Femur (tissue), 1 donor: ENCODE measurements around the gene PTCH2.
"Not testable (repeated sequence)": the region's sequence is repeated elsewhere in the genome, so short reads cannot be mapped to it uniquely, and the experiment has no call there.

Source experiments
- DNase-seq: peaks from one replicate; pipeline ENCODE4 v3.0.0-alpha.2; 2017

Gene PTCH2

DNA sequence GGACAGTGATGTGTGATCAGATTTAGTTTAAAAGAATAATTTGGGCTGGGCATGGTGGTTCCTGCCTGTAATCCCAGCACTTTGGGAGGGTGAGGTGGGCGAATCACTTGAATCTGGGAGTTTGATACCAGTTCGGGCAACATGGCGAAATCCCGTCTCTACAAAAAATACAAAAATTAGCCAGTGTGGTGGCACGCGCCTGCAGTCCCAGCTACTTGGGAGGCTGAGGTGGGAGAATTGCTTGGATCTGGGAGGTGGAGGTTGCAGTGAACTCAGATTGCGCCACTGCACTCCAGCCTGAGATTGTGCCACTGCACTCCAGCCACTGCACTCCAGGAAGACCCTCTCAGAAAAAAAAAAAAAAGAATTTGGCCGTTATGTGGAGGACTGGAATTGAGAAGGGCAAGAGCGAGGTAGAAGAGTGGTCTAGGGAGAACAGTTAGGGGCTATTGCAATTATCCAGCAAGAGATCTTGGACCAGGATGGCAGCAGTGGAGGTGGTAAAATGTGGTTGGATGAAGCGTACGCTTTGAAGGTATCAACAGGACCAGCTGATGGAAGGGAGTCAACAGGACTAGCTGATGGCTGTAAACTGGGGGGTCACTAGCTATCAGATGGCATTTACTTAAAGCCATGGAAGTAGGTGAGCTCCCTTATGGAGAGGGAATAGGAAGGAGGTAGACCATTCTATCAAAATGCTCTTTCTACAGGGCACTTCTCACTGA lies 25.1 kb downstream of the PTCH2 start:
- DNase-seq, result no peak

- DNase-seq, result no peak
These were observed 25.7 kb downstream of the PTCH2 start for GRCh38 chr1:44817307-44817706.

GRCh38 chr1:44815926-44816325 lies 27.1 kb downstream of the PTCH2 start:
- DNase-seq, result not testable (repeated sequence)

DNA sequence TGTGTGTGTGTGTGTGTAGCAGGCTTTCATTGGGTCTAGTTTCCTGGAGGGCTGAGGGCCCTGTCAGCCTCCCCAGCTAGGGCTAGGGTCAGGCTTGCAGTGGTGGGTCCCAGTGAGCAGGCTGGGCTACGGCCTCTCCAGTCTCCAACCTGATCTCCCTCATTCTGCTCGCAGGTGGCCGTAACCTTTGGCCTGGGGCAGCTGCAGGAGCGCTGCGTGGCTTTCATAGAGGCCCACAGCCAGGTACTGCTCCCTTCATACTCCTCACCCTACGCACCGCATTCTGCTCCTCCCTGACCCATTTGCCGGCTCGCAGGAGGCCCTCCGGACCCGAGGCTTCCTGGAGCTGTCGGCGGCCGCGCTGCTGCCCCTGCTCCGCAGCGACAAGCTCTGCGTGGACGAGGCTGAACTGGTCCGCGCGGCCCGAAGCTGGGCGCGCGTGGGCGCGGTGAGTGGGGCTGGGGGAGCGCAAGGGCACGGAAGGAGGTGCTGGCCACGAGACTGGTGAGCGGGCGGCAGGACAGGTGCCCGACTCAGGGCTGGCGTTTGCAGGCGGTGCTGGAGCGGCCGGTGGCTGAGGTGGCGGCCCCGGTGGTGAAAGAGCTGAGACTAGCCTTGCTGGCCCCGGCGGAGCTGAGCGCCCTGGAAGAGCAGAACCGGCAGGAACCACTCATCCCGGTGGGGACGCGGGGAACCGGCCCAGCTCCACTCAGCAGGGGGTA lies 30.1 kb downstream of the PTCH2 start:
- peak; percentile 41 for DNase-seq

GRCh38 chr1:44811234-44811633 lies 31.8 kb downstream of the PTCH2 start:
- no peak for DNase-seq

DNA sequence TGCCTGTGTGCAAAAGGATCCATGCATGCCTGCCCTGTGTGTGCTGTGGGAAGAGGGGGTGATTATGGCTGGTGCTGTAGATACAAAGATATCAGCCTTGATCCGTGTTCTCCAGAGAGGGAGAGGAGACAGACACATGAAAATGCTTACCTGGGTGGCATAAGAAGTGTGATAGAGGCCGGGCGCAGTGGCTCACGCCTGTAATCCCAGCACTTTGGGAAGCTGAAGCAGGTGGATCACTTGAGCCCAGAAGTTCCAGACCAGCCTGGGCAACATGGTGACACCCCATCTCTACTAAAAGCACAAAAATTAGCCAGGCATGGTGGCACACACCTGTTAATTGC lies 32.3 kb downstream of the PTCH2 start:
- DNase-seq, result not testable (repeated sequence)

- DNase-seq, result peak; percentile 56
These were observed 32.8 kb downstream of the PTCH2 start for GRCh38 chr1:44810101-44810761.

- DNase-seq, result peak; percentile 81
These were observed 33.8 kb downstream of the PTCH2 start for GRCh38 chr1:44808938-44809917.

GRCh38 chr1:44808063-44808937 lies 34.8 kb downstream of the PTCH2 start, which contains the start of gene BTBD19:
TSS of gene BTBD19 (plus strand) at chr1:44808523. CDS start at chr1:44808821, 298 bp downstream.
- DNase-seq, result peak; percentile 95

DNA sequence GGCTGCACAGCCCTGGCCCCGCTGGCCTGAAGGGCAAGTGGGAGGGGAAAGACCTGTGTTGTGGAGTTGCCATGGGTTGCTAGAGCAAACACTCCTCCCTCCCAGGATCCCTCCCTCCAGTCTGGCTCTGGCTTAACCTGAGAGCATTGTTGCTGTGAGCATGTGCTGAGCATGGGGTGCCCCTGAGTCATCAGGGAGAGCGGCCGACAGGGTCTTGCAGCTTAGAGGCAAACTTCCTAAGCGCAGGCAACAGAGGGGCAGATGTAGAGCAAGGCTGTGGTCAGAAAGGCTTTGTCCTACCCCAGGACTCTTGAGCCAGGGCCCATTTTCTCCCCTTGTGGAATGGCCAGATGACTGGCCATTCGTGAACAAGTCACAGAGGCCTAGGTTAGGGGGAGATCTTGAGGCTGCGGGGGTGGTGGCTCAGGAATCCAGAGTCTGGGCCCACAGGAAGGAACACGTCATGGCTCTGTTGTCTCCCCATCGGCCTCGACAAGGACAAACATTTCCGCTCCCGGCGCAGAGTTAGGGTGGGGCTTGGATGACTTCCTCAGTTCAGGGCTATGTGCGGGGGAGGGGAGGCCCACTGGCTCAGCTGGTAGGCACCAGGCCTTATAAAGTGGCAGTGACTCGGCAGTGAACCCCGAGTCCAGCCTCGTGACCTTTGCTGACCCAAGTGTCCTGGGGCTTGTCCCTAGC lies 35.5 kb downstream of the PTCH2 start:
- DNase-seq, result peak; percentile 96

- no peak for DNase-seq
These were observed 36.2 kb downstream of the PTCH2 start, which contains the start of gene DYNLT4 for GRCh38 chr1:44806704-44807363. TSS of gene DYNLT4 (minus strand) at chr1:44807351. CDS start at chr1:44806668, 683 bp downstream.

- DNase-seq, result no peak
These were observed 36.9 kb downstream of the PTCH2 start for GRCh38 chr1:44806025-44806703.

GRCh38 chr1:44805311-44806024 lies 37.6 kb downstream of the PTCH2 start:
- DNase-seq, result no peak

DNA sequence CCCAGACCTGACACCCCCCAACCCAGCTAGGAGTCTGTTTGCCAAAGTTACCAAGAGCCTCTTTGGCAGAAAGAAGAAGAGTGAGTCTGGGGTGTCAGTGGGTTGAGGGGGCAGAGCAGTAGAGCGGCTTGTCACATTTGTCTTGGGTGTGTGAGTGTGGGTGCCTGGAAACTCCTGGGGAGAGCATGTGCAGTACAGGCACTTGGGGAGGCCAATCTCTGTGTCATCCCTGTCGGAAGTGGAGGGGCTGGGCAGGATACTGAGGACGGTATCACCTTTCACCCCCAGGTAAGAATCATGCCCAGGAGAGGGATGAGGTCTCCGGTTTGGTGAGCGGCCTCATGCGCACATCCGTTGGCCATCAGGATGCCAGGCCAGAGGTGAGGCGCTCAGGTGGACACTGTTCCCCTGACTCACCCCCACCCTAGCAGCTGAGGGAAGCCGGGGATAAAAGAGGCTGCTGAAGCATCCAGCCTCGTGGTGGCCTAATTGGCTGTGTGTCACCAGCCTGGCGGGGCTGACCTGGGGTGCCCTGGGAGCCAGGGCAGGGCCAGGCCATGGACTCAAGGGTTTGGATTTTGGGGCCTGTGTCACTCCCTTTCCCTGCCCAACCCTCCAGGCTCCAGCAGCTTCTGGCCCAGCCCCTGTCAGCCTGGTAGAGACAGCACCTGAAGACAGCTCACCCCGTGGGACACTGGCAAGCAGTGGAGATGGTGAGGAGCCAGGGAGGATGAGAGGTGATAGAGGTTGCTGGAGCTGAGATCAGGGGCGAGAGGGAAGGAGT lies 39.5 kb downstream of the PTCH2 start:
- DNase-seq, result no peak

DNA sequence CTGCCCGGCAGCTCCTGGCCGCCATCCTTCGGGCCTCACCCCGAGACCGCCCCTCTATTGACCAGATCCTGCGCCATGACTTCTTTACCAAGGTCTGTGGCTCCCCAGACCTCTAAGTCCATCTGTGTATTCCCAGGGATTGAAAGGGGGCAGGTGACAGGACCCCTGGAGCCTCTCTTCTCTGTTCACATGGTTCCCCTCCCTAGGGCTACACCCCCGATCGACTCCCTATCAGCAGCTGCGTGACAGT lies 40.1 kb downstream of the PTCH2 start:
- DNase-seq, result no peak

DNA sequence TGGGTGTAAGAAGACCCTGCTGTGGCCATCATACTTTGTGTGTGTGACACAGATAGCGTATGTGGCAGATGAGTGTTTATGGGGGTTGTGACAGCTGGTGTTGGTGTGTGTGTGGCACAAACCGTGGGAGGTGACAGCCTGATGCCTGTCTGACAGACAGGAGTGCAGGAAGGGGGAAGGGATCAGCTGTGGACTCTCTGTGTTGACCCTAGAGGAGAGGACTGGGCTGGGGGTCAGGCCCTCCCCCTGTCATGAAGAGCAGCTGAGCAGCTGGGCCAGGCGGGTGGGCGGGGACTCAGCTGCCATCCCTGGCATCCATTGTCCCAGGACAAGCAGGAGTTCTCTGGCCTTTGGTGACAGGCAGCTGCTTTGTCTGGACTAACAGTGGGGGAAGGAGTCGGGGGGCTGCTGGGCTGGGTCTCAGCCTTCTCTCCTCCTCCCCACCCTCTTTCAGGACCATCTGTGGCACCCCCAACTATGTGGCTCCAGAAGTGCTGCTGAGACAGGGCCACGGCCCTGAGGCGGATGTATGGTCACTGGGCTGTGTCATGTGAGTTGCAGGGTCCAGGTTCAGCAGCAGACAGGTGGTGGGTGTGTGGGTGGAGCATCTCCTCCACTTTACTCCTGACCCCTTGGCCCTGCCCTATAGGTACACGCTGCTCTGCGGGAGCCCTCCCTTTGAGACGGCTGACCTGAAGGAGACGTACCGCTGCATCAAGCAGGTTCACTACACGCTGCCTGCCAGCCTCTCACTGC lies 40.6 kb downstream of the PTCH2 start:
- DNase-seq, result peak; percentile 74

DNA sequence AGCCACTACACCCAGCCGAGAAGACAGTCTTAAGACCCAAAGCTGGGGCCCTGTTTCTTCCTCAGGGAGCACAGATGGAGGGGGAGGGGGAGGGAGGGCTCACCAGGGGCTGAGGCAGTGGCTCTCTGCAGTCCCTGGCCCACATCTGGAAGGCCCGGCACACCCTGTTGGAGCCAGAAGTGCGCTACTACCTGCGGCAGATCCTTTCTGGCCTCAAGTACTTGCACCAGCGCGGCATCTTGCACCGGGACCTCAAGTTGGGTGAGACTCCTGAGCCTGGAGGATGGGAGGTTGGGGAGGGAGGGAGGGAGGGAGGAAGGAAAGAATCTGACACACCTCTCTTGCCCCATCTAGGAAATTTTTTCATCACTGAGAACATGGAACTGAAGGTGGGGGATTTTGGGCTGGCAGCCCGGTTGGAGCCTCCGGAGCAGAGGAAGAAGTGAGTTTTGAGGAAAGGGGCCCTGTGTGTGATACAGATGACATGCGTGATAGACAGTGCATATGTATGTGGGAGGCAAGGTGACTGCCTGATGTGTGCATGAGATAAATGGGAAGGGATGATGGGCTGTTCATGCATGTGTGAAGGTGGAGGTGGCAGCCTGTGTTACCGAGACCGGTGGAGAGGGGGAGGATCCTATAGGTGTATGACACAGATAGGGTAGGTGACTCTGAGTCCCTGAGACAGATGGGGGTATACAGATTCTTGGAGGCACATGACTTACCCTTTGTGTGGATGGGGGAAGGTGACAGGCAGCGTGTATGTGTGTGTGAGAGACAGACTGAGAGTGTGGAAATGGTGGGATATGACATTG lies 41.4 kb downstream of the PTCH2 start:
- no peak for DNase-seq
